Spinal cord (tissue), 10 donors: ENCODE data around the gene HRC. TPM values are rescaled to one million over a fixed set of nuclear protein-coding genes. Genes with fewer than 3 reads are reported as not detected.
"Not testable (repeated sequence)": the region's sequence is repeated elsewhere in the genome, so short reads cannot be mapped to it uniquely, and the experiment has no call there.

Source experiments
- DNase-seq, 6 donors: peaks; one replicate each; pipeline versions ENCODE4 v3.0.0 to v3.0.0-alpha.2; 2013 to 2015; ENCODE audit warnings: low spot score in 6 of 6, low read depth in 4 of 6
- H3K27ac ChIP-seq: one replicate; pipeline ENCODE4 v1.5.1; 2013; ENCODE audit warnings: low read depth, low read length, control low read depth
- H3K27me3 ChIP-seq: one replicate; pipeline ENCODE4 v1.6.1; 2013; ENCODE audit warnings: low read length; ENCODE audit not compliant: control insufficient read depth, insufficient read depth
- H3K36me3 ChIP-seq: one replicate; pipeline ENCODE4 v1.6.1; 2013; ENCODE audit warnings: low read length; ENCODE audit not compliant: control insufficient read depth, insufficient read depth
- H3K4me1 ChIP-seq: one replicate; pipeline ENCODE4 v1.6.1; 2013; ENCODE audit warnings: low read length; ENCODE audit not compliant: control insufficient read depth, insufficient read depth
- H3K4me3 ChIP-seq: one replicate; pipeline ENCODE4 v1.5.1; 2013; ENCODE audit warnings: low read depth, low read length, control low read depth
- H3K9me3 ChIP-seq: one replicate; pipeline ENCODE4 v1.6.1; 2013; ENCODE audit warnings: low read length; ENCODE audit not compliant: control insufficient read depth, insufficient read depth
- WGBS: methylation state at CpG from one replicate; pipeline ENCODE4 v1.1.5; 2013; ENCODE audit warnings: missing lambda C conversion rate; ENCODE audit not compliant: insufficient coverage; 5-methylcytosine and 5-hydroxymethylcytosine counted together
- polyA plus RNA-seq, 2 donors: library from polyadenylated mRNA; unstranded; fragments of 120-200 nt; gene quantifications; one replicate each; pipeline ENCODE4 v1.2.1, GENCODE V29; 2013; ENCODE audit not compliant: insufficient read length in 2 of 2
- total RNA-seq, 2 donors: library from RNA; depleted of rRNA in 1 of 2; stranded (reverse); fragments of 120-200 nt in 1 of 2; fragments of >200 nt in 1 of 2; gene quantifications; one replicate each; pipeline versions ENCODE4 v1.2.3 to v1.2.4, GENCODE V29; 2013 to 2014
- donor health status: healthy.

HRC gene
- total and polyA plus RNA-seq, 4 donors = 1.5 to 10.5 (median 2.8) TPM

- Histone ChIP-seq H3K4me3 (peak overlapping the region; percentile 92), H3K9me3 (no peaks in the 10 kb centered on the region), H3K36me3 (peaks cover 5% of the 10 kb centered on the region), H3K27me3 (no peaks in the 10 kb centered on the region), H3K27ac (peak overlapping the region; percentile 93), H3K4me1 (peaks cover 51% of the 10 kb centered on the region)
- WGBS = 5% methylated on average over 39 of the region's 45 CpGs
- DNase-seq = peak in 2 of 6 donors; percentile 65 to 74
Measured at GRCh38 chr19:49151267-49152118, 3.7 kb downstream of the HRC start.

- Histone ChIP-seq H3K9me3 (no peaks in the 10 kb centered on the region), H3K4me1 (peaks cover 54% of the 10 kb centered on the region), H3K27me3 (no peaks in the 10 kb centered on the region), H3K27ac (peak overlapping the region; percentile 93), H3K4me3 (peak overlapping the region; percentile 92), H3K36me3 (peaks cover 8% of the 10 kb centered on the region)
- no peak for DNase-seq
- 11% methylated on average over 4 of the region's 16 CpGs for WGBS
Measured at GRCh38 chr19:49150944-49151243, 4.3 kb downstream of the HRC start.

- Histone ChIP-seq H3K36me3 (peaks cover 12% of the 10 kb centered on the region), H3K27me3 (no peaks in the 10 kb centered on the region), H3K9me3 (no peaks in the 10 kb centered on the region), H3K4me1 (peaks cover 53% of the 10 kb centered on the region), H3K4me3 (peak overlapping the region; percentile 92), H3K27ac (peak overlapping the region; percentile 93)
- peak in 5 of 6 donors; percentile 83 to 97 (median 86) for DNase-seq
- WGBS = under 1% methylated on average over 45 of the region's 75 CpGs
Measured at GRCh38 chr19:49150106-49150943, 4.9 kb downstream of the HRC start.

DNA sequence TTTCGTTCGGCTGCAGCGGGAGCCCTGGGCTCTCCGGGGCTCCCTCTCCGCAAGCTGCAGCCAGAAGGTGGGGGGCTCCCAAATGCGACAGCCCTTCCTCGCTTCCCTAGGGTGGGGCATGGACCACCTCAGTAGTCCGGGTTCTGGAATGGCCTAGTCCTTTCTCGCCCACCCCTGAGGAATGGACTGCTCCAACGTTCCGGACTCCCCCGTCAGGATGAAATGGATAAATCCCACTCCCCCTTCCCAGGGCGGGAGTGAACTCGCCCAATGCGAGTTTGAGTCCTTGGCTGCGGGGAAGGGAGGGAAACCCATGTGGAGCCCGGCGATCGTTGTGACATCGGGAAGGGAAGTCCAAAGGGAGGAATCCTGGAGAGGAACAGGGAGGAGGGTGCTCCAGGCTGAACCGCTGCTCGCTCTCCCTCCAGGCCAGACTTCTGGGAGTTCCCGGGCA is 5.5 kb downstream of the HRC start:
- peaks cover 46% of the 10 kb centered on the region for H3K4me1 ChIP-seq
- H3K4me3 ChIP-seq = peak overlapping the region; percentile 92
- peak overlapping the region; percentile 93 for H3K27ac ChIP-seq
- H3K36me3 ChIP-seq = peaks cover 12% of the 10 kb centered on the region
- 0% methylated on average over 18 of the region's 23 CpGs for WGBS
- no peaks in the 10 kb centered on the region for H3K9me3 ChIP-seq
- peak in 5 of 6 donors; percentile 86 to 98 (median 88) for DNase-seq
- H3K27me3 ChIP-seq = no peaks in the 10 kb centered on the region

- no peaks in the 10 kb centered on the region for H3K27me3 ChIP-seq
- H3K27ac ChIP-seq = peak overlapping the region; percentile 93
- H3K4me3 ChIP-seq = peak overlapping the region; percentile 92
- H3K36me3 ChIP-seq = peaks cover 12% of the 10 kb centered on the region
- peaks cover 44% of the 10 kb centered on the region for H3K4me1 ChIP-seq
- WGBS = 2% methylated on average over 49 of the region's 49 CpGs
- H3K9me3 ChIP-seq = no peaks in the 10 kb centered on the region
- DNase-seq = peak in 5 of 6 donors; percentile 87 to 98 (median 93)
Measured at GRCh38 chr19:49148784-49149651, 6.2 kb downstream of the HRC start.

DNA sequence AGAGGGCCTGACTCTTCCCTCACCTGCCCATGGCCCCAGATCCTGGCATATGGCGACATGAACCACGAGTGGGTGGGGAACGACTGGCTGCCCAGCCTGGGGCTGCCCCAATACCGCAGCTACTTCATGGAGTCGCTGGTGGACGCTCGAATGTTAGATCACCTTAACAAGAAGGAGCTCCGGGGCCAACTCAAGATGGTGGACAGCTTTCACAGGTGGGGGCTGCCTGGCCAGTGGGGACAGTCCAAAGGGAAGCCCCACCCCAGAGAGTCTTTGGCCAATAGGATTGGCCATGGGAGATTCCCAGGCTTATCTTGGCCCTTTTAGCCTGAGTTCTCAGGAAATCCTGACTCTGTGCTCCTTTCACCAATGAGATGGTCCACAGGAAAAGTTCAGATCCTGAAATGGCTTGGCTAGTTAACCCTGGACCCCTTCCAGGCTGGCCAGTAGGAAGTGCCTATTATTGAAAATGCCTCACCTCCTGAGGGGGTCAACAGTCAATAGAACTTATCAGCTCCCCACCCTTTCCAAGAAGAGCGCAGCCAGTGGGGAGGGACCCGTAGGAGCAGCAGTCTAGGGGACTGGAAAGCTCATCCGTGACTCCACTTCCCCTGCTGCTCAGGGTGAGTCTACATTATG is 7.0 kb downstream of the HRC start:
- Histone ChIP-seq H3K27ac (no peak overlapping the region), H3K4me1 (peaks cover 48% of the 10 kb centered on the region), H3K27me3 (no peaks in the 10 kb centered on the region), H3K36me3 (peaks cover 12% of the 10 kb centered on the region), H3K9me3 (no peaks in the 10 kb centered on the region), H3K4me3 (no peak overlapping the region)
- WGBS = 85% methylated on average over 10 of the region's 11 CpGs
- no peak for DNase-seq

GRCh38 chr19:49146408-49146770 is 8.8 kb downstream of the HRC start:
- Histone ChIP-seq H3K4me1 (peaks cover 52% of the 10 kb centered on the region), H3K36me3 (peaks cover 18% of the 10 kb centered on the region), H3K27ac (peak overlapping the region; percentile 75), H3K4me3 (peak overlapping the region; percentile 27)
- DNase-seq, H3K9me3 ChIP-seq, H3K27me3 ChIP-seq: not testable (repeated sequence)
- WGBS = 7% methylated on average over 6 of the region's 7 CpGs

DNA sequence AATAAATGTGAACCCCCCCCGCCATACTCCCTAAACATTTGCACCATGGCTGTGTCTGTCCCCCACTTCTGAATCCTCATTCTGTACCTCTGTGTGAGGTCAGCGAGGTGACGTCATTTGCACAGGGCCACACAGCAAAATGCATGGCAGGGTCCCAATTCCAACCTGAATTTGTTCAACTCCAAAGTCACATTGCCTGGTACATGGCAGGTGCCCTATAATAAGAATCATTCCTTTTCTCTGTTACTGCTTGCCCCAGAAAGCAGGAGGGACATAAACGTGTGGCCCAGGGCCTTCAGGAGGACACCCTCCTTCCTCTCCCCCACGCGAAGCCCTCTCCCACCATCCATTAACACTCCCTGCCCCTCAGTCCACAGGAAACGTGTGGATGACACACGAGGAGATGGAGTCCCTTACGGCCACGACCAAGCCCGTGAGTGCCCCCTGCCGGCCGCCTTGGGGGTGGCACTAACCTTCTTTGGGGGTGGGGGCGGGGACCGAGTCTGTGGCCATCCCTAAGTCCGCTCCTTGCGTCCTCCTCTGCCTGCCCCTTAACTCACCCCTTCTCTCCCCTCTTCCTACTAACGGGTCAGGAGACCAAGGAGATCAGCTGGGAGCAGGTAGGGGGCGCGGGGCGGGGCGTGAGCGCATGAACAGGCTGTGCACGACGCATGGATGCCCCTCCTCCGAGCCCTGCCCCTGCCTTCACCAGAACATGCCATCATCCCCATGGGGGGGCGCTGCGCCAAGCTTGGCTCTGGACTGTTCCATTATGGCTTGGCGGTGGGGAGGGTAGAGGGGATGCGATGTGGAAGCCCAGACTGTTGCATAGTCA is 9.4 kb downstream of the HRC start:
- 10% methylated on average over 27 of the region's 30 CpGs for WGBS
- Histone ChIP-seq H3K27ac (peak overlapping the region; percentile 75), H3K4me3 (peak overlapping the region; percentile 27), H3K27me3 (no peaks in the 10 kb centered on the region), H3K4me1 (peaks cover 46% of the 10 kb centered on the region), H3K36me3 (peaks cover 20% of the 10 kb centered on the region), H3K9me3 (no peaks in the 10 kb centered on the region)
- DNase-seq = peak in 2 of 6 donors; percentile 83 to 94
